A549 treated with AZD9567 at 1 μM for 4 hours (cell line): Measurements from ENCODE around the gene DPP10. TPM values are rescaled to one million over a fixed set of nuclear protein-coding genes. Genes with fewer than 3 reads are reported as not detected.

ENCODE experiments used
- total RNA-seq: library from RNA; stranded (reverse); fragments of 200-300 nt; extraction: Qiagen RNA extraction; gene quantifications from 5 replicates; pipeline ENCODE4 v1.2.3, GENCODE V29; 2022; ENCODE audit not compliant: insufficient read depth

Gene DPP10
- not detected in 5 replicates for total RNA-seq

DNA sequence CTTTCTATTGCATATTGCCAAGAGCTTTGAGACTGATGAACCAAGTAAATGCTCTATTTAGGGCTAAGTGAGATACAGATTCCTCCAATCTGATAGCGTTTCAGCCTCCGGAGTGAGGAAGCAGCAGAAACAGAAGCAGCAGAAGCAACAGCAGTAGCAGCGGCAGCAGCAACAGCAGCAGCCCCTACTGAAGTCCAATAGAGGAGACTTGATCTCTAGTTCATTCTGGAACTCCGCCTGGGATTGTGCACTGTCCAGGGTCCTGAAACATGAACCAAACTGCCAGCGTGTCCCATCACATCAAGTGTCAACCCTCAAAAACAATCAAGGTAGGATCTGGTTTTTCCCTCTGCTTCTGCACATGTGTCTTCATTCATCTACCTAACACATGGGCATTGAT is at the start of gene DPP10:
DPP10 (plus strand) TSS at position 132 of the 400 bp plus-strand sequence.

